Neural cell (in vitro differentiated cells): ENCODE results near the gene TNNT3. TPM values are rescaled to one million over a fixed set of nuclear protein-coding genes. Genes with fewer than 3 reads are reported as not detected.

Experiments used
- H2AFZ ChIP-seq: fragments of 200-600, 300-800 bp; sonication (generic), shearing (Covaris generic); 2 replicates; pipeline ENCODE4 v1.6.0; 2014; ENCODE audit warnings: low read depth, mild to moderate bottlenecking, antibody characterized with exemption, low read length, moderate library complexity
- H3F3A ChIP-seq: fragments of 200-600 bp; shearing (Covaris generic); 2 replicates; pipeline ENCODE4 v1.6.1; 2016; ENCODE audit warnings: mild to moderate bottlenecking, moderate library complexity, mixed read lengths, antibody characterized with exemption, low read length; ENCODE audit not compliant: insufficient read depth, poor library complexity, severe bottlenecking
- H3K27ac ChIP-seq: fragments of 200-600, 300-800 bp; sonication (generic), shearing (Covaris generic); 2 replicates; pipeline ENCODE4 v1.5.1; 2014; ENCODE audit warnings: mild to moderate bottlenecking, low read length, moderate library complexity
- H3K27me3 ChIP-seq: fragments of 300-800, 200-600 bp; sonication (generic), shearing (Covaris generic); 2 replicates; pipeline ENCODE4 v1.6.0; 2014; ENCODE audit warnings: mild to moderate bottlenecking, low read depth, low read length, moderate library complexity; ENCODE audit not compliant: insufficient read depth
- H3K36me3 ChIP-seq: fragments of 300-800, 200-600 bp; sonication (generic), shearing (Covaris generic); 2 replicates; pipeline ENCODE4 v1.5.1; 2014; ENCODE audit warnings: mild to moderate bottlenecking, antibody characterized with exemption, low read length, moderate library complexity; ENCODE audit not compliant: insufficient read depth
- H3K4me2 ChIP-seq: fragments of 300-800, 200-600 bp; sonication (generic), shearing (Covaris generic); 2 replicates; pipeline ENCODE4 v1.6.0; 2014; ENCODE audit warnings: mild to moderate bottlenecking, low read length
- H3K4me3 ChIP-seq: fragments of 300-800, 200-600 bp; sonication (generic), shearing (Covaris generic); 2 replicates; pipeline ENCODE4 v1.5.1; 2014; ENCODE audit warnings: mild to moderate bottlenecking, low read length, moderate library complexity
- H3K79me2 ChIP-seq: fragments of 200-600 bp; shearing (Covaris generic); replicated peaks from 2 replicates; pipeline ENCODE4 v1.6.0; 2014; ENCODE audit warnings: mild to moderate bottlenecking, low read length, moderate library complexity; ENCODE audit not compliant: insufficient read depth
- H3K9ac ChIP-seq: fragments of 300-800, 200-600 bp; sonication (generic), shearing (Covaris generic); 2 replicates; pipeline ENCODE4 v1.6.1; 2016; ENCODE audit warnings: mild to moderate bottlenecking, low read length, mixed read lengths
- H3K9me2 ChIP-seq: fragments of 200-600 bp; shearing (Covaris generic); 2 replicates; pipeline ENCODE4 v1.6.1; 2016; ENCODE audit warnings: mild to moderate bottlenecking, low read length, mixed read lengths; ENCODE audit not compliant: insufficient read depth
- H3K9me3 ChIP-seq: fragments of 200-600, 300-800 bp; sonication (generic), shearing (Covaris generic); 2 replicates; pipeline ENCODE4 v1.6.1; 2016; ENCODE audit warnings: mild to moderate bottlenecking, mixed run types, low read length, moderate library complexity, mixed read lengths
- H4K20me1 ChIP-seq: fragments of 200-600 bp; shearing (Covaris generic); 2 replicates; pipeline ENCODE4 v1.6.1; 2016; ENCODE audit warnings: mild to moderate bottlenecking, mixed run types; ENCODE audit not compliant: insufficient read depth
- EP300 ChIP-seq: fragments of 450-650 bp; conservative IDR thresholded peaks from 2 replicates; pipeline ENCODE4 v1.6.1; 2014; ENCODE audit warnings: antibody characterized with exemption, mild to moderate bottlenecking, moderate library complexity; ENCODE audit not compliant: poor library complexity, severe bottlenecking
- EZH2 ChIP-seq: fragments of 200-600, 300-800 bp; shearing (Covaris generic), sonication (generic); IDR thresholded peaks from 2 replicates; pipeline ENCODE4 v1.6.1; 2014; ENCODE audit warnings: antibody characterized with exemption, low read length, borderline replicate concordance, mild to moderate bottlenecking; ENCODE audit not compliant: insufficient read depth, poor library complexity, severe bottlenecking
- MXI1 ChIP-seq: fragments of 450-650 bp; conservative IDR thresholded peaks from 2 replicates; pipeline ENCODE4 v1.6.1; 2014; ENCODE audit warnings: antibody characterized with exemption, mild to moderate bottlenecking; ENCODE audit not compliant: poor library complexity, severe bottlenecking
- POLR2AphosphoS5 ChIP-seq: IDR thresholded peaks from 2 replicates; pipeline ENCODE4 v1.6.1; 2012
- RAD21 ChIP-seq: fragments of 450-650 bp; conservative IDR thresholded peaks from 2 replicates; pipeline ENCODE4 v1.6.1; 2014; ENCODE audit warnings: antibody characterized with exemption, mild to moderate bottlenecking, moderate library complexity
- SMC3 ChIP-seq: fragments of 450-650 bp; conservative IDR thresholded peaks from 2 replicates; pipeline ENCODE4 v1.6.1; 2014; ENCODE audit warnings: antibody characterized with exemption, mild to moderate bottlenecking, moderate library complexity; ENCODE audit not compliant: poor library complexity
- TAF1 ChIP-seq: IDR thresholded peaks from 2 replicates; pipeline ENCODE4 v1.6.1; 2012; ENCODE audit warnings: low read depth
- polyA plus RNA-seq: library from polyadenylated mRNA; depleted of rRNA; stranded (reverse); fragments of >200 nt; gene quantifications from 2 replicates; pipeline ENCODE4 v1.2.3, GENCODE V29; 2014
- TF ChIP-seq, protein P1 (sequence below): IDR thresholded peaks from 2 replicates; pipeline ENCODE4 v1.6.1; 2012; ENCODE audit warnings: borderline replicate concordance
- TF ChIP-seq, protein P2 (sequence below): fragments of 450-650 bp; IDR thresholded peaks from 2 replicates; pipeline ENCODE4 v1.5.1; 2014; ENCODE audit warnings: antibody characterized with exemption, mild to moderate bottlenecking, moderate library complexity; ENCODE audit not compliant: poor library complexity, severe bottlenecking

TNNT3 gene
- polyA plus RNA-seq, 1 donor from 2014 or later, result not detected

DNA sequence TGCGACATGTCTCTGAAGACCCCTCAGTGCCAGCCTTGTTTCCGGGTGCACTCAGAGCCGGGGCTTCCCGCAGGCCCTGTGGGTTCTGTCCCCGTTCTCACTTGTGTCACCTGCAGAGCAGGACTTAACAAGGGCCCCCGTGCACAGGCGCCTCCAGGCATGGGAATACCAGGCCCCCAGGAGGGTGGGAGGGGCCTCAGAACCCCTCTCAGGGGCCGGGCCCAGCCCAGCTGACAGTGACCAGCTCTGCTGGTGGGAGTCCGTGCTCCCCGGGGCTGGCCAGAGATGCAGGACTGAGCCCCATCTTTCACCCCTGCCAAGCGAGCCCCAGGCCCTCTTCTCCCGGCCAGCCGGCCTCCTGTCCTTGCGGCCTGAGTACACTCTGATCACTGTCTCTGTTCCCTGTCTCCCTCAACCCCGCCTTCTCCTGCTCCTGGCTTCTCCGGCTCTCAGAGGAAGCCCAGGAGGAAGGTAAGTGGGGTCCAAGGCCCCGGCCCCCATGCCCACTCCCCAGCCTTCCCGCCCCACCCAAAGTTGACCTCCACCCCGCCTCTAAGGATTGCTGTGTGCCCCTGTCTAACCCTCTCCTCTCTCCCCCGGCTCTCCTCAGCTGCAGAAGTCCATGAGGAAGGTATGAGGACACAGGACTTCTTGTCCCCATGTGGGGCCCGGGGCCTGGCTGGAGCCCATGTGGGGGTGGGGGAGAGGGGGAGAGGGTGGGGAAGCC lies 5.3 kb downstream of the TNNT3 start:
- H3K36me3 ChIP-seq, result no peaks in the 10 kb centered on the region
- H3K4me3 ChIP-seq, result no peak overlapping the region
- H3K9me2 ChIP-seq, result no peaks in the 10 kb centered on the region
- no peak overlapping the region for H3K27ac ChIP-seq
- no peaks in the 10 kb centered on the region for H3K79me2 ChIP-seq
- H4K20me1 ChIP-seq, result no peaks in the 10 kb centered on the region
- H3K4me2 ChIP-seq, result no peak overlapping the region
- TF ChIP-seq MXI1, result no peak
- TF ChIP-seq EZH2, result no peak
- TF ChIP-seq POLR2AphosphoS5, result no peak
- TF ChIP-seq, protein P1, sequence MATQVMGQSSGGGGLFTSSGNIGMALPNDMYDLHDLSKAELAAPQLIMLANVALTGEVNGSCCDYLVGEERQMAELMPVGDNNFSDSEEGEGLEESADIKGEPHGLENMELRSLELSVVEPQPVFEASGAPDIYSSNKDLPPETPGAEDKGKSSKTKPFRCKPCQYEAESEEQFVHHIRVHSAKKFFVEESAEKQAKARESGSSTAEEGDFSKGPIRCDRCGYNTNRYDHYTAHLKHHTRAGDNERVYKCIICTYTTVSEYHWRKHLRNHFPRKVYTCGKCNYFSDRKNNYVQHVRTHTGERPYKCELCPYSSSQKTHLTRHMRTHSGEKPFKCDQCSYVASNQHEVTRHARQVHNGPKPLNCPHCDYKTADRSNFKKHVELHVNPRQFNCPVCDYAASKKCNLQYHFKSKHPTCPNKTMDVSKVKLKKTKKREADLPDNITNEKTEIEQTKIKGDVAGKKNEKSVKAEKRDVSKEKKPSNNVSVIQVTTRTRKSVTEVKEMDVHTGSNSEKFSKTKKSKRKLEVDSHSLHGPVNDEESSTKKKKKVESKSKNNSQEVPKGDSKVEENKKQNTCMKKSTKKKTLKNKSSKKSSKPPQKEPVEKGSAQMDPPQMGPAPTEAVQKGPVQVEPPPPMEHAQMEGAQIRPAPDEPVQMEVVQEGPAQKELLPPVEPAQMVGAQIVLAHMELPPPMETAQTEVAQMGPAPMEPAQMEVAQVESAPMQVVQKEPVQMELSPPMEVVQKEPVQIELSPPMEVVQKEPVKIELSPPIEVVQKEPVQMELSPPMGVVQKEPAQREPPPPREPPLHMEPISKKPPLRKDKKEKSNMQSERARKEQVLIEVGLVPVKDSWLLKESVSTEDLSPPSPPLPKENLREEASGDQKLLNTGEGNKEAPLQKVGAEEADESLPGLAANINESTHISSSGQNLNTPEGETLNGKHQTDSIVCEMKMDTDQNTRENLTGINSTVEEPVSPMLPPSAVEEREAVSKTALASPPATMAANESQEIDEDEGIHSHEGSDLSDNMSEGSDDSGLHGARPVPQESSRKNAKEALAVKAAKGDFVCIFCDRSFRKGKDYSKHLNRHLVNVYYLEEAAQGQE, result no peak
- no peak for TF ChIP-seq SMC3
- no peak for TF ChIP-seq TAF1
- no peak for TF ChIP-seq RAD21
- TF ChIP-seq, protein P2, sequence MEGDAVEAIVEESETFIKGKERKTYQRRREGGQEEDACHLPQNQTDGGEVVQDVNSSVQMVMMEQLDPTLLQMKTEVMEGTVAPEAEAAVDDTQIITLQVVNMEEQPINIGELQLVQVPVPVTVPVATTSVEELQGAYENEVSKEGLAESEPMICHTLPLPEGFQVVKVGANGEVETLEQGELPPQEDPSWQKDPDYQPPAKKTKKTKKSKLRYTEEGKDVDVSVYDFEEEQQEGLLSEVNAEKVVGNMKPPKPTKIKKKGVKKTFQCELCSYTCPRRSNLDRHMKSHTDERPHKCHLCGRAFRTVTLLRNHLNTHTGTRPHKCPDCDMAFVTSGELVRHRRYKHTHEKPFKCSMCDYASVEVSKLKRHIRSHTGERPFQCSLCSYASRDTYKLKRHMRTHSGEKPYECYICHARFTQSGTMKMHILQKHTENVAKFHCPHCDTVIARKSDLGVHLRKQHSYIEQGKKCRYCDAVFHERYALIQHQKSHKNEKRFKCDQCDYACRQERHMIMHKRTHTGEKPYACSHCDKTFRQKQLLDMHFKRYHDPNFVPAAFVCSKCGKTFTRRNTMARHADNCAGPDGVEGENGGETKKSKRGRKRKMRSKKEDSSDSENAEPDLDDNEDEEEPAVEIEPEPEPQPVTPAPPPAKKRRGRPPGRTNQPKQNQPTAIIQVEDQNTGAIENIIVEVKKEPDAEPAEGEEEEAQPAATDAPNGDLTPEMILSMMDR, result no peak
- no peak for TF ChIP-seq EP300
- no peaks in the 10 kb centered on the region for H3K9me3 ChIP-seq
- no peaks in the 10 kb centered on the region for H3F3A ChIP-seq
- no peak overlapping the region for H2AFZ ChIP-seq
- no peak overlapping the region for H3K9ac ChIP-seq
- H3K27me3 ChIP-seq, result no peaks in the 10 kb centered on the region

DNA sequence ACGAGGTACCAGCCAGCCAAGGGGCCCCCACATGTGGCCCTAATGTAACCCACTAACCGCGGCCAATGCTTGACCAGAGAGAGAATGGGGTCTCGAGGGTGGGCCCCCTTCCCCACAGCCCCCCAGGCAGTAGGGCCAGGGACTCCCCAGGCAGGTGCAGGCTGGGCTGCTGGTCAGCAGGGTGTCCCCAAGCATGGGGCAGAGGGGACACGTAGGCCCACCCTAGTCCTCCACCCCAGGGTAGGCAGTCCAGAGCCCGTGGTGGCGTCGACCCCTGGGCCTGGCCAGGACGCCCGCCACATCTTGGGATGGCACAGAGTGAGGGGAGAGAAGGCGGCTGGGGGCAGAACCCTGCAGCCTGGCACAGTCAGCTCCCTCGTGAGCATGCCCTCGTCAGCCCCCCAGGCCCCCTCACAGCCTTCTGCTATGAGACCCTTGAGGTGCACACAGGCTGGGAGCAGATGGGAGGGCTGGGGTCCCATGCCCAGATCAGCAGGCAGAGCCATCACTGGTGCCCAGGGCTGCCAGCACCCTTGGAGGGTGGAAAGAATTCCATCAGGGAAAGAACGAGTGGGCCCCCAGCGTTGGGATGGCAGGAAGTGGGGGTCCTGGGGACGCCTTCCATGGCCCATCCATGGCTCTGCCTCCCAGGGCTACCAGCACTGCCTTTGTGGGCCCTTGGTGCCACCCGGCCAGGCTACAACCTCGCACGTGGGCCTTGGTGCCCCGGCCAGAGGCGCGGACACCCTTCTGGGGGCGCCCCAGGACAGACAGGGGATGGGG lies 6.1 kb downstream of the TNNT3 start:
- Histone ChIP-seq H4K20me1 (no peaks in the 10 kb centered on the region), H3K27ac (no peak overlapping the region), H3K27me3 (no peaks in the 10 kb centered on the region), H3K9ac (no peak overlapping the region), H3F3A (no peaks in the 10 kb centered on the region), H3K4me3 (no peak overlapping the region), H3K79me2 (no peaks in the 10 kb centered on the region), H3K9me3 (no peaks in the 10 kb centered on the region), H3K36me3 (no peaks in the 10 kb centered on the region), H2AFZ (no peak overlapping the region), H3K4me2 (no peak overlapping the region), H3K9me2 (no peaks in the 10 kb centered on the region)
- TF ChIP-seq SMC3, result no peak
- TF ChIP-seq POLR2AphosphoS5, result no peak
- TF ChIP-seq EP300, result no peak
- TF ChIP-seq MXI1, result no peak
- TF ChIP-seq RAD21, result no peak
- TF ChIP-seq, protein P2, result no peak
- no peak for TF ChIP-seq EZH2
- TF ChIP-seq TAF1, result no peak
- TF ChIP-seq, protein P1, result no peak
